SK-N-SH (cell line): ENCODE measurements around the gene CERS1.

Experiments used
- ELF1 ChIP-seq: IDR thresholded peaks from 2 replicates; pipeline ENCODE4 v1.4.0; 2012
- FOXM1 ChIP-seq: IDR thresholded peaks from 2 replicates; pipeline ENCODE4 v1.4.0; 2012; ENCODE audit warnings: low read depth, mild to moderate bottlenecking
- RCOR1 ChIP-seq: fragments of 150-350 bp; IDR thresholded peaks from 2 replicates; pipeline ENCODE4 v1.6.1; 2017; ENCODE audit warnings: antibody characterized with exemption, low read length
- TEAD4 ChIP-seq: IDR thresholded peaks from 2 replicates; pipeline ENCODE4 v1.4.0; 2012; ENCODE audit warnings: mild to moderate bottlenecking, borderline replicate concordance; ENCODE audit not compliant: insufficient read depth
- TF ChIP-seq, protein P1 (sequence below): fragments of 200-600 bp; sonication (generic); IDR thresholded peaks from 2 replicates; pipeline ENCODE4 v1.6.1; 2017; ENCODE audit warnings: antibody characterized with exemption, mild to moderate bottlenecking, moderate library complexity

DNA sequence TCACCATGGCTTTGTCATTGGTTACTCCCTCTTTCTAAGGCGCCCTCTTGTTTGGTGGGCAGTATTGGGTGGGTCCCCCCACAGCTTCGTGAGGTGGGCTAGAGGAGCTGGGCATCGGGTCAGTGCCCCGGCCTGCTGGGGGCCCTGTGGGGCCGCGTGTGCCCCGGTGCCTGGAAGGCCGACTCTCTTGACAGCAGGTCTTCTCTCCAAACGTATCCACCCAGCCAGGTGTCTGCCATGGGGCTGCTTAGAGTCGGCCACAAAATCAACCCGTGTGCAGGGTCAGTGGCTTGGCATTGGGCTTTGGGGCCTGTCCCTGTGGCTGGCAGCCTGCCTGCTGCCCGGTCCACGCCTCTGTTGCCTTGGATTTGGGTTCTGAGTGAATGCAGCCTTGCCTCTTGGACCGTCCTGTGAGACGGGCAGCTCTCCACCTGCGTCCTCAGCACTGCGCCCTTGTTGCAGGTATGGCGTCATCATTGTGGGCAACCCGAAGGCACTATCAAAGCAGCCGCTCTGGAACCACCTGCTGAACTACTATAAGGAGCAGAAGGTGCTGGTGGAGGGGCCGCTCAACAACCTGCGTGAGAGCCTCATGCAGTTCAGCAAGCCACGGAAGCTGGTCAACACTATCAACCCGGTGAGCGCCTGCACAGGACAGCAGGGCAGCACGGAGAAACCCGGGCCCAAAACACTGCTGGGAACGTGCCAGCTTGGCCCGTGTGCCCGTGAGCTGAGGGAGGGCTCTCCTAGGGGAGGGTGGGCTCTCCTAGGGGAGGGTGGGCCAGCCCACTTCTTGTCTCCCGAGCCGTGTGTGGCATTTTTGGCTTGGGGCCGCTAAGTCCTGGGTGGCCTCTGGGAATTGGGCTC is 32.7 kb downstream of the CERS1 start:
- TF ChIP-seq, protein P1, sequence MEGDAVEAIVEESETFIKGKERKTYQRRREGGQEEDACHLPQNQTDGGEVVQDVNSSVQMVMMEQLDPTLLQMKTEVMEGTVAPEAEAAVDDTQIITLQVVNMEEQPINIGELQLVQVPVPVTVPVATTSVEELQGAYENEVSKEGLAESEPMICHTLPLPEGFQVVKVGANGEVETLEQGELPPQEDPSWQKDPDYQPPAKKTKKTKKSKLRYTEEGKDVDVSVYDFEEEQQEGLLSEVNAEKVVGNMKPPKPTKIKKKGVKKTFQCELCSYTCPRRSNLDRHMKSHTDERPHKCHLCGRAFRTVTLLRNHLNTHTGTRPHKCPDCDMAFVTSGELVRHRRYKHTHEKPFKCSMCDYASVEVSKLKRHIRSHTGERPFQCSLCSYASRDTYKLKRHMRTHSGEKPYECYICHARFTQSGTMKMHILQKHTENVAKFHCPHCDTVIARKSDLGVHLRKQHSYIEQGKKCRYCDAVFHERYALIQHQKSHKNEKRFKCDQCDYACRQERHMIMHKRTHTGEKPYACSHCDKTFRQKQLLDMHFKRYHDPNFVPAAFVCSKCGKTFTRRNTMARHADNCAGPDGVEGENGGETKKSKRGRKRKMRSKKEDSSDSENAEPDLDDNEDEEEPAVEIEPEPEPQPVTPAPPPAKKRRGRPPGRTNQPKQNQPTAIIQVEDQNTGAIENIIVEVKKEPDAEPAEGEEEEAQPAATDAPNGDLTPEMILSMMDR, result no peak
- no peak for TF ChIP-seq FOXM1
- no peak for TF ChIP-seq TEAD4
- TF ChIP-seq RCOR1, result no peak
- no peak for TF ChIP-seq ELF1
